Cardiac muscle cell (in vitro differentiated cells and primary cell): ENCODE measurements around the gene NKX6-2. TPM values are rescaled to one million over a fixed set of nuclear protein-coding genes. Genes with fewer than 3 reads are reported as not detected.

Experiments used
- DNase-seq, 2 donors: peaks; one replicate each; pipeline versions ENCODE4 v3.0.0 to v3.0.0-alpha.2; 2010 to 2017; ENCODE audit warnings: low read depth in 1 of 2, low spot score in 1 of 2
- H3K27ac ChIP-seq: fragments of 200-600 bp; sonication (generic); 2 replicates; pipeline ENCODE4 v1.5.1; 2016
- H3K27me3 ChIP-seq: fragments of 200-600 bp; sonication (generic); 2 replicates; pipeline ENCODE4 v1.6.0; 2016; ENCODE audit warnings: control low read depth
- H3K36me3 ChIP-seq: fragments of 200-600 bp; sonication (generic); 2 replicates; pipeline ENCODE4 v1.5.1; 2016; ENCODE audit warnings: control low read depth
- H3K4me1 ChIP-seq: fragments of 200-600 bp; sonication (generic); 2 replicates; pipeline ENCODE4 v1.8.1; 2017; ENCODE audit warnings: low read depth, mild to moderate bottlenecking, mixed run types
- H3K4me3 ChIP-seq: fragments of 200-600 bp; sonication (generic); 2 replicates; pipeline ENCODE4 v1.5.1; 2016; ENCODE audit warnings: mild to moderate bottlenecking
- H3K9me3 ChIP-seq: fragments of 200-600 bp; sonication (generic); 2 replicates; pipeline ENCODE4 v1.5.1; 2017; ENCODE audit warnings: low read depth, mild to moderate bottlenecking, control low read depth
- polyA plus RNA-seq: library from polyadenylated mRNA; unstranded; fragments of >200 nt; fragmentation: Nextera tagmentation; extraction: Ambion mirVana; gene quantifications from 2 replicates; pipeline ENCODE4 v1.2.1, GENCODE V29; 2016
- total RNA-seq: library from RNA; depleted of rRNA; stranded (reverse); fragments of >200 nt; gene quantifications from 2 replicates; pipeline ENCODE4 v1.2.3, GENCODE V29; 2016
- TF ChIP-seq, protein P1 (sequence below): IDR thresholded peaks from 2 replicates; pipeline ENCODE4 v1.5.1; 2012; ENCODE audit warnings: low read depth, mild to moderate bottlenecking, low read length

The NKX6-2 gene
- total and polyA plus RNA-seq, 2 experiments from 2014 or later: 0.09 to 15.4 TPM

GRCh38 chr10:132765435-132765834, 20.5 kb downstream of the NKX6-2 start:
- H3K27me3 ChIP-seq: no peaks in the 10 kb centered on the region
- no peak overlapping the region for H3K4me3 ChIP-seq
- no peaks in the 10 kb centered on the region for H3K4me1 ChIP-seq
- no peak for DNase-seq
- no peaks in the 10 kb centered on the region for H3K36me3 ChIP-seq
- H3K9me3 ChIP-seq: no peaks in the 10 kb centered on the region
- H3K27ac ChIP-seq: no peak overlapping the region
- TF ChIP-seq, protein P1, sequence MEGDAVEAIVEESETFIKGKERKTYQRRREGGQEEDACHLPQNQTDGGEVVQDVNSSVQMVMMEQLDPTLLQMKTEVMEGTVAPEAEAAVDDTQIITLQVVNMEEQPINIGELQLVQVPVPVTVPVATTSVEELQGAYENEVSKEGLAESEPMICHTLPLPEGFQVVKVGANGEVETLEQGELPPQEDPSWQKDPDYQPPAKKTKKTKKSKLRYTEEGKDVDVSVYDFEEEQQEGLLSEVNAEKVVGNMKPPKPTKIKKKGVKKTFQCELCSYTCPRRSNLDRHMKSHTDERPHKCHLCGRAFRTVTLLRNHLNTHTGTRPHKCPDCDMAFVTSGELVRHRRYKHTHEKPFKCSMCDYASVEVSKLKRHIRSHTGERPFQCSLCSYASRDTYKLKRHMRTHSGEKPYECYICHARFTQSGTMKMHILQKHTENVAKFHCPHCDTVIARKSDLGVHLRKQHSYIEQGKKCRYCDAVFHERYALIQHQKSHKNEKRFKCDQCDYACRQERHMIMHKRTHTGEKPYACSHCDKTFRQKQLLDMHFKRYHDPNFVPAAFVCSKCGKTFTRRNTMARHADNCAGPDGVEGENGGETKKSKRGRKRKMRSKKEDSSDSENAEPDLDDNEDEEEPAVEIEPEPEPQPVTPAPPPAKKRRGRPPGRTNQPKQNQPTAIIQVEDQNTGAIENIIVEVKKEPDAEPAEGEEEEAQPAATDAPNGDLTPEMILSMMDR: no peak

DNA sequence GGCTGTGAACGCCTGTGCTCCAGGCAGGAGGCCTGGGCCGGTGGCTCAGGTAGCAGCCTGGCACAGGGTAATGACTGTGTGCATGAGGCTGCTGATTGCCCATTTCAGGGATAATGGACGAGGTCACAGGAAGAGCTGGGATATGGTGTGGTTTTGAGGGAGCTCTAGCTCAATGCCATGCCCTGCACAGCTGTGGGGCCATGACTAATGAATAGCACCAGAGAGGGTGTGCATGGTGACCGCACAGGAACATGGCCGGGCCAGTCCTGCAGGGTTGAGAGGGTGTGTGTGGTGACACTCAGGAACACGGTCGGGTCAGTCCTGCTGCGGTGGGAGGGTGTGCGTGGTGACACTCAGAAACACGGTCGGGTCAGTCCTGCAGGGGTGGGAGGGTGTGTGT, 21.8 kb downstream of the NKX6-2 start:
- DNase-seq: no peak
- TF ChIP-seq, protein P1: no peak
- Histone ChIP-seq H3K4me1 (no peaks in the 10 kb centered on the region), H3K27me3 (no peaks in the 10 kb centered on the region), H3K4me3 (no peak overlapping the region), H3K36me3 (no peaks in the 10 kb centered on the region), H3K9me3 (no peaks in the 10 kb centered on the region), H3K27ac (no peak overlapping the region)

GRCh38 chr10:132763545-132763944, 22.4 kb downstream of the NKX6-2 start:
- TF ChIP-seq, protein P1: no peak
- no peaks in the 10 kb centered on the region for H3K9me3 ChIP-seq
- no peak for DNase-seq
- no peaks in the 10 kb centered on the region for H3K27me3 ChIP-seq
- H3K27ac ChIP-seq: no peak overlapping the region
- no peaks in the 10 kb centered on the region for H3K4me1 ChIP-seq
- no peaks in the 10 kb centered on the region for H3K36me3 ChIP-seq
- H3K4me3 ChIP-seq: no peak overlapping the region

GRCh38 chr10:132762267-132762666, 23.7 kb downstream of the NKX6-2 start:
- H3K27me3 ChIP-seq: no peaks in the 10 kb centered on the region
- H3K36me3 ChIP-seq: no peaks in the 10 kb centered on the region
- no peak overlapping the region for H3K4me3 ChIP-seq
- no peaks in the 10 kb centered on the region for H3K9me3 ChIP-seq
- TF ChIP-seq, protein P1: no peak
- no peak overlapping the region for H3K27ac ChIP-seq
- no peaks in the 10 kb centered on the region for H3K4me1 ChIP-seq
- no peak for DNase-seq

GRCh38 chr10:132761395-132762060, 24.4 kb downstream of the NKX6-2 start:
- Histone ChIP-seq H3K4me3 (no peak overlapping the region), H3K27ac (no peak overlapping the region), H3K36me3 (no peaks in the 10 kb centered on the region), H3K4me1 (no peaks in the 10 kb centered on the region), H3K27me3 (no peaks in the 10 kb centered on the region), H3K9me3 (no peaks in the 10 kb centered on the region)
- no peak for DNase-seq
- TF ChIP-seq, protein P1: no peak
